ENCODE measurements around the gene HOXD4. TPM values are rescaled to one million over a fixed set of nuclear protein-coding genes. Genes with fewer than 3 reads are reported as not detected.
A peak's percentile ranks its signal among the peaks of the same experiment; 100 is the strongest.

Gene HOXD4
- total RNA-seq, 6 donors from 2014 or later, result 0.79 to 0.81 TPM; not detected in 4

GRCh38 chr2:176124947-176125771 is 26.2 kb upstream of the HOXD4 start:
- H3K4me1 ChIP-seq, result peaks cover 21 to 43% (median 30%) of the 10 kb centered on the region in 4 donors
- no peak overlapping the region for H3K4me3 ChIP-seq
- no peak overlapping the region for H3K27ac ChIP-seq
- no peak for ATAC-seq (ENCODE audit: low FRiP score in 2 of 2)
- DNase-seq, result no peak
- no peaks in the 10 kb centered on the region for H3K36me3 ChIP-seq
- no peak for TF ChIP-seq POLR2A (IDR thresholded peaks at IDR 0.05)
- no peak for TF ChIP-seq EP300 (IDR thresholded peaks at IDR 0.05)
- no peak for TF ChIP-seq CTCF (IDR thresholded peaks at IDR 0.05)
- no peak for TF ChIP-seq POLR2AphosphoS5 (IDR thresholded peaks at IDR 0.05)
- H3K9me3 ChIP-seq, result peaks cover 0 to 5% (median 0%) of the 10 kb centered on the region in 4 donors
- H3K27me3 ChIP-seq, result peaks cover 1 to 85% (median 63%) of the 10 kb centered on the region in 4 donors
- WGBS, 2 donors, result 21 to 33% methylated on average over 7 to 9 of the region's 9 CpGs

- Histone ChIP-seq H3K27ac (no peak overlapping the region), H3K4me1 (peaks cover 26 to 49% (median 35%) of the 10 kb centered on the region in 4 donors), H3K4me3 (no peak overlapping the region), H3K36me3 (no peaks in the 10 kb centered on the region), H3K27me3 (peaks cover 0 to 86% (median 63%) of the 10 kb centered on the region in 4 donors), H3K9me3 (peaks cover 0 to 5% (median 0%) of the 10 kb centered on the region in 4 donors)
- ATAC-seq (ENCODE audit: low FRiP score in 2 of 2) (no peak), DNase-seq (no peak)
- no peak for TF ChIP-seq EP300 (IDR thresholded peaks at IDR 0.05)
- TF ChIP-seq POLR2AphosphoS5 (IDR thresholded peaks at IDR 0.05), result no peak
- no peak for TF ChIP-seq POLR2A (IDR thresholded peaks at IDR 0.05)
- TF ChIP-seq CTCF (IDR thresholded peaks at IDR 0.05), result no peak
- WGBS, 2 donors, result 16 to 26% methylated on average over 6 of the region's 6 CpGs
Observed at GRCh38 chr2:176125772-176126054, 25.6 kb upstream of the HOXD4 start.

GRCh38 chr2:176126929-176127773 is 24.2 kb upstream of the HOXD4 start:
- no peak overlapping the region for H3K4me3 ChIP-seq
- ATAC-seq (ENCODE audit: low FRiP score in 2 of 2) (no peak), DNase-seq (no peak)
- H3K9me3 ChIP-seq, result no peaks in the 10 kb centered on the region
- peaks cover 0 to 85% (median 58%) of the 10 kb centered on the region in 4 donors for H3K27me3 ChIP-seq
- peaks cover 29 to 42% (median 34%) of the 10 kb centered on the region in 4 donors for H3K4me1 ChIP-seq
- no peak for TF ChIP-seq POLR2A (IDR thresholded peaks at IDR 0.05)
- peak; percentile 57 to 86 (median 81) for TF ChIP-seq CTCF (IDR thresholded peaks at IDR 0.05)
- 4 to 5% methylated on average over 13 of the region's 13 CpGs for WGBS, 2 donors
- H3K27ac ChIP-seq, result no peak overlapping the region
- H3K36me3 ChIP-seq, result no peaks in the 10 kb centered on the region

GRCh38 chr2:176127774-176128072 is 23.6 kb upstream of the HOXD4 start:
- Histone ChIP-seq H3K27me3 (peaks cover 0 to 85% (median 55%) of the 10 kb centered on the region in 4 donors), H3K9me3 (no peaks in the 10 kb centered on the region), H3K4me1 (peaks cover 27 to 40% (median 30%) of the 10 kb centered on the region in 4 donors), H3K36me3 (no peaks in the 10 kb centered on the region), H3K4me3 (no peak overlapping the region), H3K27ac (no peak overlapping the region)
- no peak for ATAC-seq (ENCODE audit: low FRiP score in 2 of 2)
- WGBS, 2 donors, result 11 to 24% methylated on average over 4 of the region's 4 CpGs
- DNase-seq, result no peak
- TF ChIP-seq POLR2A (IDR thresholded peaks at IDR 0.05), result no peak
- TF ChIP-seq POLR2AphosphoS5 (IDR thresholded peaks at IDR 0.05), result no peak
- TF ChIP-seq CTCF (IDR thresholded peaks at IDR 0.05), result no peak
- TF ChIP-seq EP300 (IDR thresholded peaks at IDR 0.05), result no peak
